ENCODE data around the gene BICDL1. TPM values are rescaled to one million over a fixed set of nuclear protein-coding genes. Genes with fewer than 3 reads are reported as not detected.

Gene BICDL1
- total and polyA plus RNA-seq, 2 of the 4 experiments (the other 2 are of a cell fraction), result not detected

DNA sequence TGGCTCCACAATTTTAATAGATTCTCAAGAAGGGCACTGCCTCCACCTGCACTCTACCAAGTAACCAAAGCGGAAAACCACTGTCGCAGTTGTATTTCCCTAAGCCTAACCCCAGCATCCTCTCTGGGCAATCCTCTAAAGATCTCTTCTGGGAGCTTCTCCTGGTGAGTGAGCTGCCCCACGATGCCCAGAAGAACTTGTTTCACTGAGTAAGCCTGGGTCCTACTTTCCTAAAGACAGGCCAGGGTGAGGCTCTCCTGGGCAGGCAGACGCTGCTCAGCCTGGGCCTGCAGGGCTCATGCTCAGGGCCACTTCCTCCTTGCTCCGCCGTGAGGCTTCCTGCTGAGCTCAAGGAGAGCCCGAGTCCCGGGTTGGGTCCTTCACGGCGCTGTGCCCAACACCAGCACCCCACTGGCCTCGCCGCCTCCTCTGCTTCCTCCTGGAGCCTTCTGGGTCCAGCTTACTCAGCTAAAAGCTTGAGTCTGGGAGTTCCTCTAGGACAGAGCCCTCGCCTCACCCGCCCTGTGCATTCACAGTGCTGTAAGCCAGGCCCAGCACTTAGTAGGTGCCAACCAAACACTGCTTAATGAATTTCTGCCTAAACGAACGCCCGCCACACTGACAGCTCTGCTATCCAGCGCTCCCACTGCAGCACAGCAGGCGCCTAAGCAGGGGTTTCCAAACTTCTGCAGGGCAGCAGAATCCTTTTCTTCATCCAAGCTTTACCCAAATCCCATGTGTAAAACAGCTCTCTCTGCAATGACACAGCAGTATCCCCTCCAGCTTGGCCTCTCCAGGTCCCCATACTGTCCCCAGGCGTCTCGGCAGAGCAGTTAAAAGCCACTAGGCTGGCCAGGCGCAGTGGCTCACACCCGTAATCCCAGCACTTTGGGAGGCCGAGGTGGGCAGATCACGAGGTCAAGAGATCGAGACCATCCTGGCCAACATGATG lies 121.8 kb downstream of the BICDL1 start:
- H3K56ac ChIP-seq (ENCODE audit: extremely low read depth, insufficient read depth, low read length), result no peak overlapping the region
- no peak overlapping the region for H4K91ac ChIP-seq (ENCODE audit: insufficient read depth, low read depth, low read length)
- DNase-seq, result no peak
- H3K4me2 ChIP-seq (ENCODE audit: low read depth, low read length), result no peak overlapping the region
- CTCF ChIA-PET, result no interaction called here
- H3K4me1 ChIP-seq (ENCODE audit: control insufficient read depth, insufficient read depth, low read length), result peaks cover 7% of the 10 kb centered on the region
- peaks cover 10 to 78% of the 10 kb centered on the region in 2 experiments; a peak in 3 of 4 replicates for H3K79me1 ChIP-seq (ENCODE audit: low read depth in 1 of 2, low read length in 2 of 2)
- no peak overlapping the region for H3K4me3 ChIP-seq (ENCODE audit: insufficient read depth, low read depth, low read length)
- no peaks in the 10 kb centered on the region for H3K9me3 ChIP-seq (ENCODE audit: control insufficient read depth, insufficient read depth, low read length)
- no peak overlapping the region for H3K27ac ChIP-seq (ENCODE audit: insufficient read depth, low read length)
- H2BK20ac ChIP-seq (ENCODE audit: low read depth, low read length), result no peak overlapping the region
- intact Hi-C loops (cut with micrococcal nuclease), result no loop called here
- no peak overlapping the region for H3K9ac ChIP-seq (ENCODE audit: low read depth, low read length)
- no peak overlapping the region for H2BK15ac ChIP-seq (ENCODE audit: low read depth, low read length)
- no peak overlapping the region for H3K4ac ChIP-seq (ENCODE audit: low read depth, low read length)
- POLR2A ChIA-PET (ENCODE audit: unreplicated experiment), result no interaction called here
- H2BK120ac ChIP-seq (ENCODE audit: low read depth, low read length), result no peak overlapping the region
- in situ Hi-C loops (cut with MboI; ENCODE audit: low sequenced_read_pairs), result loop anchor here (25.0 kb wide), 1 partner anchor 1749 kb away; the partner anchor contains the start of gene TAOK3
- H4K8ac ChIP-seq (ENCODE audit: low read depth in 2 of 2, low read length in 2 of 2), result no peak overlapping the region
- no peak overlapping the region for H4K5ac ChIP-seq (ENCODE audit: low read depth, low read length)
- 83% methylated on average over 15 of the region's 26 CpGs; no CpG with 5 or more reads in 1 of the 2 experiments for WGBS, 2 experiments (ENCODE audit: extremely low coverage in 2 of 2, insufficient read length in 1 of 2)
- no peaks in the 10 kb centered on the region for H3K27me3 ChIP-seq (ENCODE audit: control insufficient read depth, insufficient read depth, low read length)
- TF ChIP-seq, protein P1, sequence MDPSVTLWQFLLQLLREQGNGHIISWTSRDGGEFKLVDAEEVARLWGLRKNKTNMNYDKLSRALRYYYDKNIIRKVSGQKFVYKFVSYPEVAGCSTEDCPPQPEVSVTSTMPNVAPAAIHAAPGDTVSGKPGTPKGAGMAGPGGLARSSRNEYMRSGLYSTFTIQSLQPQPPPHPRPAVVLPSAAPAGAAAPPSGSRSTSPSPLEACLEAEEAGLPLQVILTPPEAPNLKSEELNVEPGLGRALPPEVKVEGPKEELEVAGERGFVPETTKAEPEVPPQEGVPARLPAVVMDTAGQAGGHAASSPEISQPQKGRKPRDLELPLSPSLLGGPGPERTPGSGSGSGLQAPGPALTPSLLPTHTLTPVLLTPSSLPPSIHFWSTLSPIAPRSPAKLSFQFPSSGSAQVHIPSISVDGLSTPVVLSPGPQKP (IDR thresholded peaks at IDR 0.05; ENCODE audit: borderline replicate concordance, low read depth, low read length), result no peak
- TF ChIP-seq CHD1 (IDR thresholded peaks at IDR 0.05; ENCODE audit: low read depth, low read length) (no peak), RFX5 (IDR thresholded peaks at IDR 0.05; ENCODE audit: low read depth, low read length) (no peak), BHLHE40 (IDR thresholded peaks at IDR 0.05; ENCODE audit: low read depth, low read length) (no peak), POLR2A (IDR thresholded peaks at IDR 0.05; ENCODE audit: low read depth, low read length) (no peak), MAZ (IDR thresholded peaks at IDR 0.05; ENCODE audit: borderline replicate concordance, low read depth, low read length) (no peak), FOS (IDR thresholded peaks at IDR 0.05; ENCODE audit: low read depth, low read length) (no peak), MXI1 (IDR thresholded peaks at IDR 0.05; ENCODE audit: borderline replicate concordance, low read depth, low read length) (no peak), MAFK (IDR thresholded peaks at IDR 0.05; ENCODE audit: low read depth, low read length) (no peak), USF2 (IDR thresholded peaks at IDR 0.05; ENCODE audit: low read depth, low read length) (no peak)
- no peak overlapping the region for H2BK5ac ChIP-seq (ENCODE audit: low read depth, low read length, poor library complexity, severe bottlenecking)
- H3K18ac ChIP-seq (ENCODE audit: low read depth, low read length), result no peak overlapping the region
- dilution Hi-C loops (cut with HindIII; ENCODE audit: low sequenced_read_pairs, unreplicated experiment), result no loop called here
- no peak overlapping the region for H3K23ac ChIP-seq (ENCODE audit: low read depth, low read length)
- H2AFZ ChIP-seq (replicated peaks; ENCODE audit: low read length, poor library complexity), result no peak overlapping the region
- H3K9me1 ChIP-seq (ENCODE audit: insufficient read depth, low read length), result peaks cover 31% of the 10 kb centered on the region
- H3K14ac ChIP-seq (replicated peaks; ENCODE audit: low read depth, low read length), result no peak overlapping the region
- no peak overlapping the region for H2AK5ac ChIP-seq (ENCODE audit: low read depth, low read length)
- H3K36me3 ChIP-seq (ENCODE audit: control insufficient read depth, insufficient read depth, low read length), result peaks cover 16% of the 10 kb centered on the region
- peaks cover 92% of the 10 kb centered on the region for H4K20me1 ChIP-seq (ENCODE audit: insufficient read depth, low read length)
- BruUV-seq (replicated peaks), result no TSS peak
- no peak overlapping the region for H2AK9ac ChIP-seq (replicated peaks; ENCODE audit: low read depth, low read length, poor library complexity)
- peak; percentile 8 for ATAC-seq (ENCODE audit: low read depth)

Data from IMR-90 (cell line).